Liver (tissue), 3 donors: ENCODE measurements around the gene KCNMA1.

Experiments
- FOXA2 ChIP-seq: IDR thresholded peaks from 2 replicates; pipeline ENCODE4 v1.6.1; 2016; ENCODE audit warnings: antibody characterized with exemption
- TAF1 ChIP-seq: conservative IDR thresholded peaks from 2 replicates; pipeline ENCODE4 v1.6.1; 2016; ENCODE audit warnings: antibody characterized with exemption, mild to moderate bottlenecking
- TF ChIP-seq, protein P1 (sequence below): fragments of 150-350 bp; IDR thresholded peaks from 2 replicates; pipeline ENCODE4 v1.5.1; 2017; ENCODE audit warnings: improper control_type of control experiment, low read depth, low read length; ENCODE audit not compliant: missing input control
- TF ChIP-seq, protein P2 (sequence below): IDR thresholded peaks from 2 replicates; pipeline ENCODE4 v1.6.1; 2016; ENCODE audit warnings: antibody characterized with exemption, mild to moderate bottlenecking
- donor health status: healthy.
- donor health status: healthy.

DNA sequence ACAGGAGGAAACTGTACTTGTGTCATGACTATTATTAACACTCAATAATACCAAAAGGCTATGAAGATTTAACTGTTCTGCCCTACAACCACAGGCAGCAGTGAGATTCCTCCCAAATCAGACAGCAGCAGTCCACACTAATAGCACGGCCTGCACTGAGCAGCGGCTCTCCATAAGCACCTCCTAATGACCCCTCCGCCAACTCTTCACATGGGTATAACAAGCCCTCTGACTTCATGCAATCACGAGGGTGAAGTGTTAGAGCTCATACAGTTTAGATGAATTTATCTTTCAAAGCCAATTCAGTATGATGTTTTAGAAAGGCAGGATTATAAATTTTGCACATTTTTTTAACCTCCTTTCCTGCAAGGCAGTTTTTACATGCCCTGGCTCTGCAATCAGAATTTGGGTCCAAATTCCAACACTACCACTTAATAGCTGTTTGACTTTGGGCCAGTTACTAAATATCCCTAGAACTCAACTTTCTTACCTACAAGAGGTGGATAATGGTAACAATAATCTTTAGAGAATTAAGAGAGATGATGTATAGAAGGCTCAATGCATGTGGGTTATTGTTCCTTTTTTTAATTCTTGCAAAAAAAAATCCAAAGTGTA, 617.1 kb downstream of the KCNMA1 start:
- TF ChIP-seq, protein P1, sequence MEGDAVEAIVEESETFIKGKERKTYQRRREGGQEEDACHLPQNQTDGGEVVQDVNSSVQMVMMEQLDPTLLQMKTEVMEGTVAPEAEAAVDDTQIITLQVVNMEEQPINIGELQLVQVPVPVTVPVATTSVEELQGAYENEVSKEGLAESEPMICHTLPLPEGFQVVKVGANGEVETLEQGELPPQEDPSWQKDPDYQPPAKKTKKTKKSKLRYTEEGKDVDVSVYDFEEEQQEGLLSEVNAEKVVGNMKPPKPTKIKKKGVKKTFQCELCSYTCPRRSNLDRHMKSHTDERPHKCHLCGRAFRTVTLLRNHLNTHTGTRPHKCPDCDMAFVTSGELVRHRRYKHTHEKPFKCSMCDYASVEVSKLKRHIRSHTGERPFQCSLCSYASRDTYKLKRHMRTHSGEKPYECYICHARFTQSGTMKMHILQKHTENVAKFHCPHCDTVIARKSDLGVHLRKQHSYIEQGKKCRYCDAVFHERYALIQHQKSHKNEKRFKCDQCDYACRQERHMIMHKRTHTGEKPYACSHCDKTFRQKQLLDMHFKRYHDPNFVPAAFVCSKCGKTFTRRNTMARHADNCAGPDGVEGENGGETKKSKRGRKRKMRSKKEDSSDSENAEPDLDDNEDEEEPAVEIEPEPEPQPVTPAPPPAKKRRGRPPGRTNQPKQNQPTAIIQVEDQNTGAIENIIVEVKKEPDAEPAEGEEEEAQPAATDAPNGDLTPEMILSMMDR: no peak
- TF ChIP-seq TAF1 (no peak), FOXA2 (no peak)
- TF ChIP-seq, protein P2, sequence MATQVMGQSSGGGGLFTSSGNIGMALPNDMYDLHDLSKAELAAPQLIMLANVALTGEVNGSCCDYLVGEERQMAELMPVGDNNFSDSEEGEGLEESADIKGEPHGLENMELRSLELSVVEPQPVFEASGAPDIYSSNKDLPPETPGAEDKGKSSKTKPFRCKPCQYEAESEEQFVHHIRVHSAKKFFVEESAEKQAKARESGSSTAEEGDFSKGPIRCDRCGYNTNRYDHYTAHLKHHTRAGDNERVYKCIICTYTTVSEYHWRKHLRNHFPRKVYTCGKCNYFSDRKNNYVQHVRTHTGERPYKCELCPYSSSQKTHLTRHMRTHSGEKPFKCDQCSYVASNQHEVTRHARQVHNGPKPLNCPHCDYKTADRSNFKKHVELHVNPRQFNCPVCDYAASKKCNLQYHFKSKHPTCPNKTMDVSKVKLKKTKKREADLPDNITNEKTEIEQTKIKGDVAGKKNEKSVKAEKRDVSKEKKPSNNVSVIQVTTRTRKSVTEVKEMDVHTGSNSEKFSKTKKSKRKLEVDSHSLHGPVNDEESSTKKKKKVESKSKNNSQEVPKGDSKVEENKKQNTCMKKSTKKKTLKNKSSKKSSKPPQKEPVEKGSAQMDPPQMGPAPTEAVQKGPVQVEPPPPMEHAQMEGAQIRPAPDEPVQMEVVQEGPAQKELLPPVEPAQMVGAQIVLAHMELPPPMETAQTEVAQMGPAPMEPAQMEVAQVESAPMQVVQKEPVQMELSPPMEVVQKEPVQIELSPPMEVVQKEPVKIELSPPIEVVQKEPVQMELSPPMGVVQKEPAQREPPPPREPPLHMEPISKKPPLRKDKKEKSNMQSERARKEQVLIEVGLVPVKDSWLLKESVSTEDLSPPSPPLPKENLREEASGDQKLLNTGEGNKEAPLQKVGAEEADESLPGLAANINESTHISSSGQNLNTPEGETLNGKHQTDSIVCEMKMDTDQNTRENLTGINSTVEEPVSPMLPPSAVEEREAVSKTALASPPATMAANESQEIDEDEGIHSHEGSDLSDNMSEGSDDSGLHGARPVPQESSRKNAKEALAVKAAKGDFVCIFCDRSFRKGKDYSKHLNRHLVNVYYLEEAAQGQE: no peak
